H1 (cell line): ENCODE data around the gene ASB16. TPM values are rescaled to one million over a fixed set of nuclear protein-coding genes. Genes with fewer than 3 reads are reported as not detected.
A peak's percentile ranks its signal among the peaks of the same experiment; 100 is the strongest.

Experiments used
- CTCF ChIA-PET: fragments of 300-600 bp; sonication (Branson Sonifier 250); formaldehyde crosslinking; loops from one replicate; lab custom pipeline; 2021; ENCODE audit not compliant: partially characterized antibody; lab: Charles Lee
- POLR2A ChIA-PET: fragments of 300-600 bp; sonication (Branson Sonifier 250); formaldehyde crosslinking; loops from one replicate; lab custom pipeline; 2021; ENCODE audit warnings: inconsistent platforms; ENCODE audit not compliant: partially characterized antibody; lab: Charles Lee
- DNase-seq, 2 experiments: peaks; one replicate each; pipeline versions ENCODE4 v3.0.0 to v3.0.0-alpha.2; 2010 to 2022; ENCODE audit warnings: low spot score in 2 of 2, low read depth in 1 of 2, mixed read lengths in 1 of 2
- FAIRE-seq: peaks from 2 replicates; lab custom pipeline; 2011; peaks lifted over from hg19 to GRCh38; lab: Jason Lieb, UNC
- H2AFZ ChIP-seq: 2 replicates; pipeline ENCODE4 v1.8.1; 2012; ENCODE audit warnings: low read length, inconsistent platforms
- H2AK5ac ChIP-seq: 2 replicates; pipeline ENCODE4 v1.6.1; 2013; ENCODE audit warnings: low read depth, low read length
- H2BK120ac ChIP-seq: replicated peaks from 2 replicates; pipeline ENCODE3; 2013; ENCODE audit warnings: low read depth, low read length, inconsistent platforms
- H2BK12ac ChIP-seq: 2 replicates; pipeline ENCODE4 v1.6.1; 2013; ENCODE audit warnings: low read depth, low read length
- H2BK15ac ChIP-seq: 2 replicates; pipeline ENCODE4 v1.6.1; 2013; ENCODE audit warnings: low read length
- H2BK20ac ChIP-seq: 2 replicates; pipeline ENCODE4 v1.6.1; 2013; ENCODE audit warnings: low read length
- H2BK5ac ChIP-seq: 2 replicates; pipeline ENCODE4 v1.6.1; 2013; ENCODE audit warnings: low read depth, low read length
- H3K14ac ChIP-seq: 2 replicates; pipeline ENCODE4 v1.6.1; 2013; ENCODE audit warnings: inconsistent platforms; ENCODE audit not compliant: insufficient read length
- H3K18ac ChIP-seq: 2 replicates; pipeline ENCODE4 v1.6.1; 2013; ENCODE audit warnings: low read length; ENCODE audit errors: extremely low read depth
- H3K23ac ChIP-seq: 2 replicates; pipeline ENCODE4 v1.6.1; 2013; ENCODE audit warnings: inconsistent platforms; ENCODE audit not compliant: insufficient read length
- H3K23me2 ChIP-seq: 2 replicates; pipeline ENCODE4 v1.6.1; 2013; ENCODE audit warnings: low read depth, low read length
- H3K27ac ChIP-seq: 2 replicates; pipeline ENCODE4 v1.6.1; 2011; ENCODE audit warnings: low read depth, low read length, inconsistent platforms
- H3K27me3 ChIP-seq, 4 experiments: replicated peaks in 1 of 4; 1 replicate in 1 of 4; 2 replicates in 3 of 4; pipeline versions ENCODE4 v1.6.1 to v1.8.1; 2011 to 2013; ENCODE audit warnings: low read length in 3 of 4, mild to moderate bottlenecking in 3 of 4, inconsistent platforms in 2 of 4, mixed read lengths in 2 of 4, moderate library complexity in 1 of 4; ENCODE audit not compliant: control insufficient read depth in 3 of 4, insufficient read depth in 3 of 4; ENCODE audit errors: extremely low read depth in 1 of 4
- H3K36me3 ChIP-seq, 4 experiments: 2 replicates each; pipeline versions ENCODE4 v1.6.1 to v1.8.1; 2011 to 2013; ENCODE audit warnings: mild to moderate bottlenecking in 4 of 4, low read length in 3 of 4, moderate library complexity in 2 of 4, control low read depth in 1 of 4, inconsistent platforms in 1 of 4; ENCODE audit not compliant: insufficient read depth in 4 of 4, control insufficient read depth in 2 of 4
- H3K4ac ChIP-seq: replicated peaks from 2 replicates; pipeline ENCODE3; 2013; ENCODE audit warnings: low read length, low read depth, mixed read lengths, inconsistent platforms; ENCODE audit not compliant: insufficient read length
- H3K4me1 ChIP-seq, 4 experiments: replicated peaks in 1 of 4; 1 replicate in 1 of 4; 2 replicates in 3 of 4; pipeline versions ENCODE4 v1.6.1 to v1.8.1; 2011 to 2013; ENCODE audit warnings: low read length in 3 of 4, inconsistent platforms in 2 of 4, mixed read lengths in 1 of 4; ENCODE audit not compliant: insufficient read depth in 4 of 4, control insufficient read depth in 3 of 4
- H3K4me2 ChIP-seq, 2 experiments: 2 replicates each; pipeline versions ENCODE4 v1.6.1 to v1.8.1; 2011 to 2013; ENCODE audit warnings: low read depth in 2 of 2, low read length in 2 of 2, control low read depth in 1 of 2, inconsistent platforms in 1 of 2, mild to moderate bottlenecking in 1 of 2; ENCODE audit not compliant: insufficient read depth in 1 of 2
- H3K4me3 ChIP-seq, 4 experiments: fragments of 200-600, 300-600 bp in 1 of 4; sonication (generic), shearing (Covaris generic), sonication (Bioruptor Twin) in 1 of 4; 2 replicates each; pipeline versions ENCODE4 v1.5.1 to v1.8.1; 2011 to 2016; ENCODE audit warnings: low read length in 4 of 4, low read depth in 3 of 4, control low read depth in 2 of 4, inconsistent platforms in 2 of 4, mild to moderate bottlenecking in 2 of 4, mixed read lengths in 1 of 4, moderate library complexity in 1 of 4; ENCODE audit not compliant: insufficient read depth in 2 of 4; ENCODE audit errors: extremely low read depth in 1 of 4
- H3K56ac ChIP-seq: replicated peaks from 2 replicates; pipeline ENCODE3; 2013; ENCODE audit warnings: low read depth, mild to moderate bottlenecking, mixed read lengths, low read length, inconsistent platforms; ENCODE audit not compliant: insufficient read length
- H3K79me1 ChIP-seq: 2 replicates; pipeline ENCODE4 v1.6.1; 2013; ENCODE audit warnings: low read depth, low read length, control low read depth
- H3K79me2 ChIP-seq, 2 experiments: 2 replicates each; pipeline versions ENCODE4 v1.6.1 to v1.8.1; 2012 to 2013; ENCODE audit warnings: low read length in 2 of 2, mild to moderate bottlenecking in 2 of 2, inconsistent platforms in 1 of 2; ENCODE audit not compliant: insufficient read depth in 2 of 2, control insufficient read depth in 1 of 2
- H3K9ac ChIP-seq, 4 experiments: replicated peaks in 1 of 4; 1 replicate in 1 of 4; 2 replicates in 3 of 4; pipeline versions ENCODE4 v1.6.1 to v1.8.1; 2011 to 2013; ENCODE audit warnings: low read depth in 3 of 4, low read length in 3 of 4, control low read depth in 2 of 4, mild to moderate bottlenecking in 2 of 4, moderate library complexity in 2 of 4, inconsistent platforms in 1 of 4; ENCODE audit errors: extremely low read depth in 1 of 4
- H3K9me3 ChIP-seq, 2 experiments: 2 replicates each; pipeline versions ENCODE4 v1.6.1 to v1.8.1; 2012 to 2013; ENCODE audit warnings: mild to moderate bottlenecking in 2 of 2, moderate library complexity in 2 of 2, control low read depth in 1 of 2, inconsistent platforms in 1 of 2, low read depth in 1 of 2, low read length in 1 of 2, mixed read lengths in 1 of 2; ENCODE audit not compliant: insufficient read depth in 2 of 2
- H4K20me1 ChIP-seq, 2 experiments: replicated peaks in 1 of 2; 2 replicates each; pipeline versions ENCODE3 to v1.8.1; 2011 to 2013; ENCODE audit warnings: inconsistent platforms in 2 of 2, low read length in 2 of 2, mild to moderate bottlenecking in 1 of 2; ENCODE audit not compliant: insufficient read depth in 2 of 2, control insufficient read depth in 1 of 2
- H4K5ac ChIP-seq: 2 replicates; pipeline ENCODE4 v1.6.1; 2013; ENCODE audit warnings: low read length, low read depth, mixed read lengths, inconsistent platforms; ENCODE audit not compliant: insufficient read length
- H4K8ac ChIP-seq: 2 replicates; pipeline ENCODE4 v1.8.0; 2013; ENCODE audit warnings: mild to moderate bottlenecking, moderate library complexity, low read length, inconsistent platforms; ENCODE audit not compliant: insufficient read depth; ENCODE audit errors: extremely low read depth
- H4K91ac ChIP-seq: replicated peaks from 2 replicates; pipeline ENCODE3; 2013; ENCODE audit warnings: low read length, mixed read lengths, inconsistent platforms; ENCODE audit not compliant: insufficient read length
- GABPA ChIP-seq: IDR thresholded peaks from 2 replicates; pipeline ENCODE4 v1.6.1; 2011; ENCODE audit warnings: mild to moderate bottlenecking, low read length, moderate library complexity, borderline replicate concordance; ENCODE audit not compliant: insufficient read depth
- YY1 ChIP-seq: IDR thresholded peaks from 2 replicates; pipeline ENCODE4 v1.6.1; 2011; ENCODE audit warnings: low read depth, mild to moderate bottlenecking, low read length
- WGBS, 2 experiments: shearing (Covaris generic) in 1 of 2; methylation state at CpG; one replicate each; pipeline versions ENCODE4 v1.1.6 to v1.1.7; 2013 to 2015; ENCODE audit warnings: low lambda C conversion rate in 2 of 2, mixed read lengths in 2 of 2, inconsistent platforms in 1 of 2, low coverage in 1 of 2, missing lambda C conversion rate in 1 of 2; ENCODE audit not compliant: insufficient replicate concordance in 2 of 2, insufficient coverage in 1 of 2, insufficient read length in 1 of 2; ENCODE audit errors: extremely low coverage in 1 of 2, missing lambda C conversion rate in 1 of 2; 5-methylcytosine and 5-hydroxymethylcytosine counted together
- polyA plus RNA-seq, 7 experiments: library from polyadenylated mRNA; depleted of rRNA in 3 of 7; stranded (reverse) in 5 of 7; unstranded in 2 of 7; fragments of >200 nt in 5 of 7; fragments of 200-250 nt in 2 of 7; gene quantifications; 1 replicate in 5 of 7; 2 replicates in 1 of 7; 4 replicates in 1 of 7; pipeline versions ENCODE4 v1.2.1 to v1.2.3, GENCODE V29; 2011 to 2013; ENCODE audit warnings: missing spikeins in 2 of 7, mixed read lengths in 2 of 7
- total RNA-seq: library from RNA; stranded (reverse); fragmentation: NEBNext Ultra II Directional; extraction: Animal tissue kit (Norgen Biotek cat#: 25700); gene quantifications from 2 replicates; pipeline ENCODE4 v1.2.1, GENCODE V29; 2021
- TF ChIP-seq, protein P1 (sequence below): IDR thresholded peaks from 2 replicates; pipeline ENCODE4 v1.6.1; 2011; ENCODE audit warnings: low read length, improper control_type of control experiment

ASB16 gene
- total and polyA plus RNA-seq, 2 of the 8 experiments (the other 6 are each of a cell fraction or from before 2014, with no cell fraction given), result 0.05 TPM; not detected in 1

DNA sequence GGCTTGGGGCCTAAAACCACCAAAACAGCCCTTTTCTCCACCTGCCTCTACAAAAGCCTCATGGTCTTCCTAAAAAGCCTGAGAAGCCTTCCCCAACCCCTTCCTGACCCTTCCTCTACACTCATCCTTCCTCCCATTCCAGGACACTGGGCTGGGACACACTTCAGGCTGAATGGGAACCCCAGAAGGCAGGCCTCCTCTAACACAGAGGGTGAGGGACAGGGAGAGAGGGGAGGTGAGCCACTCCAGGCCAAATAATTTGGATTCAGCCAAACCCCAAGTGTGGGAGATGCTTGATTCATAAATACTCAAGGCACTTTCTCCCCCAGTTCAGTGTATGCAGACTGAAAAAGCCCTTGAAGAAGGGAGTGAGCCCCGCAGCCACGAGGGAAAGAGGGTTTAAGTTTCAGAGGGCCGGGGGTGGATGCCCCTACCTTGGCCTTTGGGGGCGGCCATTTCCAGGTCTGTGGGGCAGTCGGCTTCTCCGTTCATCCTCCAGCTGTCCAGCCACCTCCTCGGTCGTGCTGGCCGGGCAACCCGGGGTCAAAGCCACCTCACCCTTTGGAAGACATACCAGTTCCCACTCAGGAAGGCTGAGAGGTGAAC is 47.3 kb downstream of the ASB16 start:
- Histone ChIP-seq H3K14ac (no peak overlapping the region), H3K9me3 (no peaks in the 10 kb centered on the region), H3K18ac (peak overlapping the region; percentile 25; the same call in 1 of the 2 replicates), H3K27ac (peak overlapping the region; percentile 76; the same call in 1 of the 2 replicates), H3K23me2 (peaks cover 21% of the 10 kb centered on the region), H3K4me2 (peak overlapping the region; percentile 87 to 98), H3K9ac (peak overlapping the region; percentile 49 to 71 (median 62)), H3K36me3 (peaks cover 20 to 33% (median 29%) of the 10 kb centered on the region in 4 experiments; a peak in 7 of 8 replicates), H3K23ac (no peak overlapping the region), H2BK12ac (peak overlapping the region; percentile 92; the same call in 1 of the 2 replicates), H3K4me3 (peak overlapping the region; percentile 67 to 100 (median 84)), H4K20me1 (peaks cover 0 to 8% of the 10 kb centered on the region in 2 experiments), H4K8ac (peak overlapping the region; percentile 29), H2AK5ac (no peak overlapping the region; the same call in 1 of the 2 replicates), H3K56ac (peak overlapping the region; percentile 56), H4K5ac (peak overlapping the region; percentile 93), H2AFZ (no peak overlapping the region), H2BK15ac (peak overlapping the region; percentile 37; the same call in 1 of the 2 replicates), H3K79me2 (peaks cover 11 to 23% of the 10 kb centered on the region in 2 experiments), H2BK5ac (peak overlapping the region; percentile 97), H3K4me1 (peaks cover 3 to 19% (median 4%) of the 10 kb centered on the region in 4 experiments; a peak in 6 of 7 replicates), H2BK120ac (peak overlapping the region; percentile 51), H4K91ac (peak overlapping the region; percentile 88), H3K4ac (peak overlapping the region; percentile 98), H3K27me3 (no peaks in the 10 kb centered on the region), H2BK20ac (no peak overlapping the region), H3K79me1 (peaks cover 9% of the 10 kb centered on the region)
- 18% methylated on average over 6 of the region's 10 CpGs; no CpG with 5 or more reads in 1 of the 2 experiments for WGBS, 2 experiments
- POLR2A ChIA-PET, result interaction anchor here (0.6 to 8.7 kb wide), 9 partner anchors 11 to 136 kb away, joined by 3 to 78 read pairs (median 4); partner anchors contain the start of genes ATXN7L3 and RUNDC3A
- no peak for FAIRE-seq
- DNase-seq, result no peak
- TF ChIP-seq YY1 (peak; percentile 59), GABPA (no peak)
- TF ChIP-seq, protein P1, sequence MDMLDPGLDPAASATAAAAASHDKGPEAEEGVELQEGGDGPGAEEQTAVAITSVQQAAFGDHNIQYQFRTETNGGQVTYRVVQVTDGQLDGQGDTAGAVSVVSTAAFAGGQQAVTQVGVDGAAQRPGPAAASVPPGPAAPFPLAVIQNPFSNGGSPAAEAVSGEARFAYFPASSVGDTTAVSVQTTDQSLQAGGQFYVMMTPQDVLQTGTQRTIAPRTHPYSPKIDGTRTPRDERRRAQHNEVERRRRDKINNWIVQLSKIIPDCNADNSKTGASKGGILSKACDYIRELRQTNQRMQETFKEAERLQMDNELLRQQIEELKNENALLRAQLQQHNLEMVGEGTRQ, result no peak
- CTCF ChIA-PET, result interaction anchor here (0.8 to 12.7 kb wide), 16 partner anchors 10 to 134 kb away, joined by 3 to 158 read pairs (median 4); partner anchors contain the start of gene GRN
